Right hindlimb (tissue), 1 donor: Measurements from ENCODE around the gene BPIFB1.

ENCODE experiments used
- DNase-seq: peaks from one replicate; pipeline ENCODE4 v3.0.0-alpha.2; 2018

Gene BPIFB1

DNA sequence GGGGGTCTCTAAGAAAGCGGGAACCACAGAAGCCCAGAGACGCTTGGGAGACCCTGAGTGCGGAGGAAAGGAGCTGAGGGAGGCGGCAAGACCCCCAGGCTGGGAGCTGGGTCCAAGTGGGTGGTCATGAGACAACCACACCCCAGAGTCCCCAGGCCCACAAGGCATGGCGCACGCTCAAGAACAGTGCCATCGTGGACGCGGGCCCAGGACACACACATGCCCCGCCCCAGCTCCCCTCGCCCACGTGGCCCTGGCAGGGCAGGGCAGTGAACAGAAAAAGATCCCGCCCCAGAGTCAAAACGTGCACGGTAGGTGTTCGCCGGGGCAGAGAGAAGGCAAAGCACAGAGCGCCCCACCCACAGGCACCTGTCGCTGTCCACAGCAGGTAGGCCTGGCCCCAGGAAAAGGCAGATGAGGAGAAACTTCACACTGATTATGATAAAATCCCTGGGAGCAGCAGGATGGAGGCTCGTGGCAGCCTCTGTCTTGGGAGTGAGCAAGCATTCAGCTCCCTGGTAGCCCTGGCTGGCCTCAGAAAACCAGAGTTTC lies 50.0 kb downstream of the BPIFB1 start:
- no peak for DNase-seq

DNA sequence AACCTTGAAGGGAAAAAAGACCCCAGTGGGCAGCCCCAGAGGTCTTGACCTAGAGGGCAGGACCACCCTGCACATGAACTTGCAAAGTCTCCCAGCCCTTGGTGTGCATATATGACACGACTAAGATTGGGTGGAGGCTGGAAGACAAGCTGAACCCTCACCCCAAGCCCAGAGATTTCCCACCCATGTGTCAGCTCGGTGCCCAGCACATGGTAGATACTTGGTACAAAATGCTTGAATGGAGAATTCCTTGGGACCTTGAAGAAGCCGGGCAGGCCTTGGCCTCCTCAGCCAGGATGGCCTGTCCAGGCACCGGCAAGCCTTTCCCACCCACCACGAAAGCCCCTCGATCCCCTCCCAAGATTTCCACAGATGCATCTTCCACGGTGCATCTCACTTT lies 50.6 kb downstream of the BPIFB1 start:
- DNase-seq: no peak

DNA sequence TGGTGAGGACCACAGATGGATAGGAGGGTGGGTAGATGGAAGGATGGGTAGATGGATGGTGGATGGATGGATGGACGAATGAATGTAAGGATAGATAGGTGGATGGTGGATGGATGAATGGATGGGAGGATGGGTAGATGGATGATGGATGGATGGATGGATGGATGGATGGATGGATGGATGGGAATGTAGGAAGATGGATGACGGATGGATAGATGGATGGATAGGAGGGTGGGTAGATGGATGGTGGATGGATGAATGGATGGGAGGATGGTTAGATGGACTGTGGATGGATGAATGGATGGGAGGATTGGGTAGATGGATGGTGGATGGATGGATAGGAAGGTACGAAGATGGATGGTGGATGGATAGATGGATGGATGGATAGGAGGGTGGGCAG lies 51.1 kb downstream of the BPIFB1 start:
- no peak for DNase-seq

DNA sequence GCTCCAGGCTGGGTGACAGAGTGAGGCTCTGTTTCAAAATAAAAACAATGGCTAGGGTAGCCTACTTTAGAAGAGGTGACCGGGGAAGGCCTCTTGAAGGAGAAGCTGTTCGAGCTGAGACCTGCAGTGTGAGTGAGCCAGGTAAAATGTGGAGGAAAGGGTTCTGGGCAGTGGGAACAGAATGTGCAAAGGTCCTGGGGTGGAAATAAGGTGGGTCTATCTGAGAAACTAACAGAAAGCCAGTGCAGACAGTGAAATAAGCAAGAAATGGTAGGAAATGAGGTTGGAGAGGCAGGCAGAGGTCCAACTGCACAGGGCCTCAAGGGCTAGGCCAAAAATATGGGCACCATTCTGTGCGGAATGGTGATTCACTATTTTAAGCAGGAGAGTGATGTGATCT lies 53.4 kb downstream of the BPIFB1 start:
- no peak for DNase-seq

DNA sequence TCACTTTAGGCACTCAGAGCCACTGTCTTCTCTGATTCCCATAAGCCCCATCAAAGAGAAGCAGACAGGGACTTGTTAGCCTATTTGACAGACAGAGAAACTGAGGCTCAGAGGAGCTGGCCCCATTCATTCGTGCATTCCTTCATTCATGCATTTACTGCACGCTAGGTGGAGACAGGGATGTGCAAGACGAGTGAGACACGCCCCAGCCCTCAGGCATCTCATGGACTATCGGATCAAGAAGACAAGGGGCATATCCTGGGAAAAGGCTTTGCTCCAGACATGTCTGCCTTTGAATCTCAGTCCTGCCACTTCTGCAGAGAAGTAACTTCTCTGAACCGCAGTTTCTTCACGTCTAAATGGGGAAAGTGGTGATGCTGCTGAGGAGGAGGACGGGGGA lies 54.1 kb downstream of the BPIFB1 start:
- DNase-seq: no peak

DNA sequence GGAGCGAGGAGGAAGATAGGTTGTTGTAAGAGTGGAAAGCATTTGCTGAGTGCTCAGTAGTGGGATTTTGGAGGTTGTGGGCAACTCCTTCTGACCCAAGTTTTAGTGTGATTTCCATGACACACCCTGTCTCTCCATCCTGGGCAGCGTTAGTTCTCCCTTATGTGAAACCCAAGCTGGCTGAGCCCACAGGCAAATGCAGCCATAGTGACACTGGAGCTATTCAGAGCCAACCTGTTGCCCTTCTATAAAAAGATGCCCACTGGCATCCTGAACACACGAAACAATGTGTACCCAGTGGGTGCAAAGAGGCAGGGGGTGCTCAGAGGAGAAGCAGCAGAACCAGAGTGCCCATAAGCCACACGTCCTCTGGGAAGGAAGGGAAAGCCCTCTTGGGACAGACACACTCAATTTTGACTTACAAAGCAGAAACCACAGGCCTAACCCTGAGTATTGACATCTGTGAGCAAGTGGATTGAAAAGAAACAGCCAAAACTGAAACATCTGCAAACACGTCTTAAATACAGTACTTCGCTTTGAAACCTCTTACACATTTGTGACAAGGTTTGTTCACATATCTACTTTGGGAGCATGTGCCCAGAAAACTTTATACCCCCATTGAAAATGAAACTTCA lies 54.6 kb downstream of the BPIFB1 start:
- DNase-seq: no peak

DNA sequence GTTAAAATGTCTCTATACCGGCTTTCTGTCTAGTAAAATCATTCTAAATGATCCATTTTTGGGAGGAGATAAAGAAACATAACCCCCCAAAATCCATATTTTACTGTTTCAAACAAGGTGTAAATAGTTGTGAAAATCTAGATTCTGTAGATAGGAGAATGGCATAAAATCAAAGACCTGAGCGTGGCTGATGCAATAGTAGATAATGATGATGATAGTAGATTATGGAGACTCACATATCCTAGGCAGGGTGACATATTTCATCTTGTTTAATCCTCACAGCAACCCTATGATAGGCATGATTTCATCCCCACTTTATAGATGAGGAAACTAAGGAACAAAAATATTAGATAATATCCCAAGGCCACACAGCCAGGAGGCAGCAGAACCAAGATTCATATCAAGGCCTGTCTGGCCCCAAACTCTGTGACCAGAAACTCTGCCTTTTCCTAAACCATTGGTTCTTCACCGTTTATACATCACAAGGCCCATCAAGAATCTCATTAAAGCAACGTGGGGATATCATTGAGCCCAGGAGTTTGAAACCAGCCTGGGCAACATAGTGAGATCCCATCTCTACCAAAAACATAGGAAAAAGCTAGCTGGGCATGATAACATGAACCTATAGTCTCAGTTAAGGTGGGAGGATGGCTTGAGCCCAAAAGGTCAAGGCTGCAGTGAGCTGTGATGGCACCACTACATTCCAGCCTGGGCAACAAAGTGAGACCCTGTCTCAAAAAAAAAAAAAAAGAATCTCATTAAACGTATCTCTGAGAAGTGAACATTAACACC lies 55.6 kb downstream of the BPIFB1 start:
- no peak for DNase-seq

DNA sequence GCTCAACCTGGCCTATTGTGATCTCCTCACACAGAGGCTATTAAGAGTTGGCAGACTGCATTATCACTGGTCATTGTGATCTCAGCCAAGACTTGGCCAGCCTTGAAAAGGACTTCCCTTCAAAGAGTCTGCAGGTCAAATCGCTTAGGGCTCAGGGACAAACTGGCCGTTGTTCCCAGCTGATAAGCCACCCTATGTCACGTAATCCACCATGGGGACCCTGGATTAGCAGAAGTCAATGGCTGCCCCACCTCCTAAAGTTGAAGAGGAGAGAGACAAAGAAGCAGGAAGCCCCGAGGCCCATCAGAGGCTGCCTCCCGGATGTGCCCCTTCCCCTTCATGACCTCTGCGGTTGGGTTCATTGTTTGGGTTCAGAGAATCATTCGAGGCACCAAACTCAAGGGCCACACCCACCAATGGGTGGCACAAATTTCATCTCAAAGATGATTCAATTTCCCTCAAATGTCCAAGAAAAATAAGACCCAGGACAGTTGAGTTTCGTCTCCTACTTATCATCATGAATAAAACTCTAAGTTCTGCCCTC lies 56.6 kb downstream of the BPIFB1 start:
- no peak for DNase-seq

DNA sequence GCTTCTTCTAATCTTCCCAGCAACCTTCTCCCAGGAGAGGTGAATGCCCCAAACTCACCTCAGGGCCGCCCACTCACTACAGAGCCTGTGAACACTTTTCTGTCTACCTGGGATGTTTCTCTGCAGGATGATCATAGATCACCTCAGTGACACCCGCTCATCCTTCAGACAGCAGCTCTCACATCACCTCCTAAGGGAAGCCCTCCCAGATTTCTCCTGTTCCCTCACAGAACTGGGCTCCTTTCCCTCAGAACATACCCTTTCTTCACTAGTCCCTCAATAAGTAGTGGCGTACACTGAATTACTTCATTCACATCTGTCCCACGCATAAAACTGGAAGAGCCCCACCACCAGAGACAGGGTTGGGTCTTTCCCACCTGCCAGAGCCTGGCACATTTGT lies 60.5 kb downstream of the BPIFB1 start:
- DNase-seq: no peak

DNA sequence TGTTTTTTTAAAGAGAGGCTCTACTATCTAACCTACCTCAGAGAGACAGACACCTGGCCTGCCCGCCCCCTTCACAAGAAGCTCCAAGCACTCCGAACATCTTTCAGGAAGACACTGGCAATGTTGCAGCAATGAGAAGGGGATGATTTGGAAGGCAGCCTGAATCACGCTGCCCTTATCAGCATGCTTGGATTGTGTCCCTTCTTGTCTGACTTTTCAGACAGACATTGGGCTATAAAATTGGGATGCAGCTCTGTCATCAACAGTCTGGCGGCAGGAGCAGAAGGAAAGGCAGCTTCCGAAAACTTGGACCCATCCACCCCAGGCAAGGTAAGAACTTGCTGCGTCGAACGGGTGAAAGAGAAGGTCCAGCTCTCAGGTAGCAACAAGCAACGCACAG lies 62.3 kb downstream of the BPIFB1 start:
- no peak for DNase-seq

DNA sequence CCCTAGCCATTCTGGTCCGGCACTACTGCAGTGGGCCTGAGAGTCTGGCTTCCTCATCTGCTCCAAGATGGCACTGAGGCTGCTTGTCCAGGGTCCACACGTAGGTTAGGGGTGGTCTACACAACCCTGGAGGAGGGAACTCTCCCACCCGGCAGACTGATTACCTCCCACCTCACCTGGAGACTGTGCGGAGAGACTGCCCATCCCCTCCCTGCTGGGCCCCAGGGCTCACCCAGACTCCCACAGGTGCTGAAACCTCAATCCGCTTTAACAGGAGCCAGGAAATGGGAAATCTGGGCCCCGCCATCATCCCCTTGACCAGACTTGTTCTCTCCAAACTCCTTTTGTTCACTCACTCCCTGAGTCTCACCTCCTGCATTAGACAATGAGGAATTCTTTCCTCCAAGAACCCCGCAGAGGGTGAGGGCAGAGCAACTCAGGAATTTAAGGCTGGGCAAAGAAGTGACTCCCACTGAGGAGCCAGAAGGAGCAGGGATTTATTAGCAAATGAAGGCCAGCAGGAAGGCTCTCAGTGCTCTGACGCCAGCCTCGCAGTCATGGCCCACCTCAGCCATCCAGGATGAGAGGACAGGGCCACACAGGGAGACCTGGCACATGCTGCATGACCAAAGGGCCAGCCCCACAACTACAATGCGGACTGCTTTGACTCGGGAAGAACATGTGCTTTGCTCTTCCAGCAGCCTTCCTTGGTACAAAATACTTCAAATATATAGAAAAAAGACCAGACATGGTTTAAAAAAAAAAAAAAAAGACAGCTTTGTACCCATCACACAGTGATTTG lies 65.3 kb downstream of the BPIFB1 start:
- DNase-seq: no peak

DNA sequence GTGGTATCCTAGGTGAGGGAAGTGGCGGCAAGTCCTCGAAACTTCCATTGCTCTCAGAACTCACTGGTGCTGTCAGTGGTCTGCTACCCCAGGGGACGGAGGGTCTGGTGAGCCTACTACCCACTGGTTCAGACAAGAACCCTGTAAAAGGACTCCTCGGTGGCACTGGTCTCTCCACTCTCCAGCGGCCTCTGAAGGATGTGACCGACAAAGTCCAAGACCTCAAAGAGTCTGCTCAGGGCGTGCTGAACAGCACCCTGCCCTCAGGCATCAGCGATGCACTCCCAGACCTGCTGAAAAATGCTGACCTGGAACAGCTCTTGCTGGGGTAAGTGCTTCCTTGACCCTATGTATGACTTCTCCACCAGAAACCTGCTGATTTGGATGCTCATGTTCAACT lies 66.5 kb downstream of the BPIFB1 start:
- DNase-seq: no peak

DNA sequence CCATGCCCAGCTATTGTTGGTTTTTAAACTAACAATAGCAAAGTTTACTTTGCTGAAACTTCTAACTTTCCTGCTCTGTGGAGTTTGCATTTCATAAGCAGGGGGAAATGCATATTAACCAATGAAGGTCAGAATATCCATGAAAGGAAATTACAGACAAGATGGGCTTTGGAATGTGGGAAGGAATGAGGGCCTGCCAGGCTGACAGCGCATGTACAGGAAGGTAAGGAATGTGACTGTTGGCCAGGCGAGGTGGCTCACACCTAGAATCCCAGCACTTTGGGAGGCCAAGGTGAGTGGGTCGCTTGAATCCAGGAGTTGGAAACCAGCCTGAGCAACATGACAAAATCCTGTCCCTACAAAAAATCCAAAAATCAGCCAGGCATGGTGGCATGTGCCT lies 68.7 kb downstream of the BPIFB1 start:
- no peak for DNase-seq

DNA sequence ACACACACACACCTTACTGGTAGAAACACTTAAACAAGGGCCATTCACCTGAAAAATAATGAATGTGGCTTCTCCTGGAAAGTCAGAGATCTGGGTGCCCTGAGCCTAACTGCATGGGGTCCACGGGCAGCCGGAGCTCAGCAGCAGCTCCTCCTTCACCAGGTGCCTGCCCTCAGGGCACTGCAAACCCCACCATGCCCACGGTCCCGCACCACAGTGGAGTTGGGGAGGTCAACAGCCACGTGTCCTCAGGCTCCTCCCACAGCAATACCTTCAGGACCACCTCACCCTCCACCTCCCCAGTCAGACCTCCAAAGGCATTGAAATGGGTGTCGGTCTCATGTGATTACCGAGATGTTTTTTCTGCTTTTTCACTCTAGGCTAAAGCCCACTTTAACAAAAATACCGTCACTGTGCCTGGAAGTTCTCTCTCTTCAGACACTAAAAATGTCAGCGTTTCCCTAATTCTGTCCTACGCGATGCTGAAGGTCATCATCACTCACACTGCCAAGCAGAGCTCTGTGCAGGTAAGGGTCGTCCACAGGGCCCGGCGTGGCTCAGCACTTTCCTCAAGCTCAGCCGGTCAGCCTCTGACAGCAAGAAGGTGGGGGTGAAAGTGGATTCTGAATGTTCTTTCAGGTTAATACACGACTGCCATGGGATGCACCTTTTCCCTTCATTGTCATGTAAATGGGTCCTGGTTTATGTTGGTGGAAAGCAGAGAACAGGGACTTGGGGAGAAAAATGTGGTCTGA lies 69.4 kb downstream of the BPIFB1 start:
- DNase-seq: no peak

DNA sequence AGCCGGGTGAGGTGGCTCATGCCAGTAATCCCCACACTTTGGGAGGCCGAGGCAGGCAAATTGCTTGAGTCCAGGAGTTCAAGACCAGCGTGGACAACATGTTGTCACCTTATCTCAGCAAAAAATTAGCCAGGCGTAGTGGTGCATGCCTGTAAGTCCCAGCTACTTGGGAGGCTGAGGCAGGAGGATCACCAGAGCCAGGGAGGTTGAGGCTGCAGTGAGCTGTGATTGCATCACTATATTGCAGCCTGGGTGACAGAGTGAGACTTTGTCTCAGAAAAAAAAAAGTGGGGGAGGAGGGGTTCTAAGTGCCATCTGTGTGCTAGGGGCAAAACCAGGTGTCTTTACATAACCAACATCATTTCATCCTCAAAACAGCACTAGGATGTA lies 70.0 kb downstream of the BPIFB1 start:
- DNase-seq: no peak
